Stimulated activated CD4-positive, alpha-beta T cell treated with anti-CD3 and anti-CD28 coated beads, Interleukin-15, amount 100 ng/mL, for 1 hour (primary cell): ENCODE data around the gene MISP.
"Not testable (repeated sequence)": the region's sequence is repeated elsewhere in the genome, so short reads cannot be mapped to it uniquely, and the experiment has no call there.

Experiments used
- DNase-seq, 2 donors: peaks; one replicate each; pipeline ENCODE4 v3.0.0-alpha.2; 2020; ENCODE audit warnings: low read depth in 1 of 2, low spot score in 1 of 2

The MISP gene

DNA sequence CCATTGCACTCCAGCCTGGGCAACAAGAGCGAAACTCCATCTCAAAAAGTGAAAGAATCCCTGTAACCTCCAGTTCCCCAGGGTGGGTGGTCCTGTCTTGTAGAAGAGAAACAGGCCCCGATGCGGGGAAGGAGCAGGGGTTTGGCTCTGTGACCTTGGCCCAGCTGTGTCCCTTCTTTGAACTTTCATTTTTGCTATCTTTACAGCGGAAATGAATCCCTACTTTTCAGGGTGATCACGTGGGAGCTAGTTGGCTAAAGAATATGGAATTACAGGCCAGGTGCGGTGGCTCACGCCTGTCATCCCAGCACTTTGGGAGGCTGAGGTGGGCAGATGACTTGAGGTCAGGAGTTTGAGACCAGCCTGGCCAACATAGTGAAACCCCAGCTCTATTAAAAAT lies 5.8 kb upstream of the MISP start:
- DNase-seq = not testable (repeated sequence)

DNA sequence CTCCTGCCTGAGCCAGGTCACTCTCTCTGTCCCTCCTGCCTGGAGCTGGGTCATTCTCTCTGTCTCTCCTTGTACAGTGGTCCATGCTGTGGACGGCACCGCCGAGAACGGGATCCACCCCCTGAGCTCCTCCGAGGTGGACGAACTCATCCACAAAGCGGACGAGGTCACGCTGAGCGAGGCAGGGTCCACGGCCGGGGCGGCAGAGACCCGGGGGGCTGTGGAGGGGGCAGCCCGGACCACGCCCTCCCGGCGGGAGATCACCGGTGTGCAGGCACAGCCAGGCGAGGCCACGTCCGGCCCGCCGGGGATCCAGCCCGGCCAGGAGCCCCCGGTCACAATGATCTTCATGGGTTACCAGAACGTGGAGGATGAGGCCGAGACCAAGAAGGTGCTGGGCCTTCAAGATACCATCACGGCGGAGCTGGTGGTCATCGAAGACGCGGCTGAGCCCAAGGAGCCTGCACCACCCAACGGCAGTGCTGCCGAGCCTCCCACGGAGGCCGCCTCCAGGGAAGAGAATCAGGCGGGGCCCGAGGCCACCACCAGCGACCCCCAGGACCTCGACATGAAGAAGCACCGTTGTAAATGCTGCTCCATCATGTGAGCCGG lies 4.6 kb upstream of the MISP start:
- no peak for DNase-seq

DNA sequence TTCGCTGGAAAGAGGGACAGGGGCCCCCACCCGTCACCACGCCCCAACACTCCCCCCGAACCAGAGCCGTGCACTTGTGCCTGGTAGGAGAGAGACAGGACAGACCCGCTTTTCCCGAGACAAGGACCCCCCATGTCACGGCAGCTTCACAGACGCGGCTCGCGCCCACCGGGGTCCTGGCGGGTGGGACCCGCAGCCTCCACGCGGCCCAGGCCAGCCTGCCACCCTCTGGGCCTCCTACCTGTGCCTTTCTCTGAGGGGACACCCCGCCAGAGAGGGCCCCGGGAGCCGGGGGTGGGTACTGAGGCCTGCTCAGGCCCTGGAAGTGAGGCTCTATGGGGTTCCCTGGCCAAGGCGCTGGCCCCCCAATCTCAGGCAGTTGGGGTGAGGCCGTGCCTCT lies 4.0 kb upstream of the MISP start:
- DNase-seq = no peak

DNA sequence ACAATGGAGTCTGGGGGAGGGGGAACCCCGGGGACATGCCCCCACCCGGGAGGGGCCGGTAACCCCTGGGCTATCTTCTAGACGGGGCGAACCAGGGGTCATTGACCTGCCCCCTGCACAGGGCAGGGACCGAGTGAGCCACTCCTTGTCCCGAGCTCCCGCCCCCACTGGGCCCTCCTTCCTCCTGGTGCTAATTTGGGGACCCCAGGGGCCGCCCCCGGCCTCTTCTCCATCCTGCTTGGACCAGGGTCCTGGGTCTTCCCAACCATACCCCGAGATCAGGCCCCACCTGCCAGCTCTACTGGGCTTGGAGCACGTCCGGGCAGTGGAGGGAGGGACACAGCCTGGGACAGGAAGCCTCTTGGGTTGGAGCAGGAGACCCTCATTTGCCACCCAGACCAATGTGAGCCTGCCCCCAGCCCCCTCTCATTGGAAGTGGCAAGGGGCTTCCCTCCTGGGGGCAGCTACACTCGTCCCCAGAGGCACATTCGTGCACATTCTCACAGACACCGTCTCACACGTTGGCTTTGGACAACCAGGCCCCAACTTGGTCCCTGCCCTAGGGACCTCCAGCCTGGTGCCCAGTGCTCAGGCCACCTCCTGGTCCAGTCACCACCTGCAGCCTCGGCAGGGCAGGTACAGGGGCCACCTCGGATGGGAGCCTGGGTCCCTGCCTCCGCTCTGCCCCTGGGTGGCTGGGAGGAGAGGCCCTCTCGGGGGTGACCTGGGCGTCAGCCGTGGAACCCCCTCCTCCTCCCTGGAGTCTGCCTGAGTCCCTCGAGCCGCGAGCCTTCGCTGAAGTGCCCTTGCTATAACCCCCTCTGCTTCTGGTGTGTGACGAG lies 3.3 kb upstream of the MISP start:
- no peak for DNase-seq

DNA sequence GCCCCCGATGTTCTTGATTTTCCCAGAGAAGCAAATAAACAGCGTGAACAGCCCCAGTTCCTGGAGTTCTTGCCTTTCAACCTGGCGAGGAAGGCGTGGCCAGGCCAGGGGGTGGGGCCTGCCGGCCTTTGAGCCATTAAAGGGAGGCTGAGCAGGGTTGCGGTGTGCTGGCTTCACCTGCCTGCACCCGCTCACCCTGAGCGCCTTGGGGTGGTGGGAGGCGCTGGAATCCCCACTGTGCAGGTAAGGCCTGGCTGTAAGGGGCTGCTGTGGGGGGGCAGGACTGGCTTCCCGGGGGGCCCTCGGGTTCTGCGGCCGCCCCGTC lies 2.7 kb upstream of the MISP start:
- no peak for DNase-seq

DNA sequence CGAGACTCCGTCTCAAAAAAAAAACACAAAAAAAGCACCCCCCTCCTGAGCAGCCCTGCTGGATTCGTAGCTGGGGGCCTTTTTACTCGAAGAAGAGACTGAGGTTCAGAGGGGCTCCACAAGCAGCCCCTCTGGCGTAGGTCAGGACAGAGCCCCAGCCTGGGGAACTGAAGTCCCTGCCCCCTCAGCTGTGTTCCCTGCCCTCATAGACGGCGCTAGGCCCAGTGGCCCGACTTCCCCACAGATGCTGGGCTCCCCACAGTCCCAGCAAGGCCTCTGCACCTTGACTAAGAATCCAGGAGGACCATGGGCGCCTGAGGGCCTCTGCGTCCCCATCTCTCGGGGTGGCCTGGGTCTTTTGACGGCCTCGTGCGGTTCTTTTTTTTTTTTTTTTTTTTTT lies 1.1 kb upstream of the MISP start:
- no peak for DNase-seq

DNA sequence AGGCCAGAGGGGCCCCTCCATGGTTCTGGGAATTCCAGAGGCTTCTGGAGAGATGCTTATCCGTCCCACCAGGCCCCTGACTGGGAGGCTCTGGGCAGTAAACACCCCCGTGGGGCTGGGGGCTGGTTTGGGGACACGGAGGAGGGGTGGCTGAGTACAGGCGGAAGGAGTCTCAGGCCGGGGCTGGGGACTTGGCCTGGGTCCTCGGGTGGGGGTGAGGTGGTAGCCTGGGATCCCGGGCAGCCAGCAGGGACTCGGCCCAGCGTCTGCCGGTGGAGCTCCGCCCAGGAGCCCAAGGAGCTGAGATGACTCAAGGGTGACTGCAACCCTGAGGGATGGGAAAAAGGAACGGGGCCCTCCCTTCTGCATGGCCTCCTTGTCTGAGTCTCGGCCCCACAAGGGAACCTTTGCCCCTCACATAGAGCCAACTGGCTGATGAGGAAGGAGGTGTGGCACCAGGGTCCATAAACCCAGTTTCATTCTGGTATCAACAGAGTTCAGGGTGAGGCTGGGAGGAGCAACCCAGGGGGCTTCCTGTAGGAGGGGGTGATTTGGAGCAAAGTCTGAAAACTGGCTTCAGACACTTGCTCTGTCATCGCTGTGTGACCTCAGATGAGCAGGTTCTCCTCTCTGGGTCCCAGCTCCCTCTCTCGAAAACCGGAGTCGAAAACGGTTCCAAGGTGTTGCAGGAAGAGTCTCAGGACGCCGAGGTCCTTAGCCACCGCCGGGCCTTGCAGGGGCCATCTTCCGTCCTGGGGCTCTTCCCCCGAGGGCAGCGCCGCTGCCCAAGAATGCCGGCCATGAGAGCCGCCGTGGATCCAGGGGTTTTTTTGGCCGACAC lies 809 bp downstream of the MISP start:
- DNase-seq = no peak

DNA sequence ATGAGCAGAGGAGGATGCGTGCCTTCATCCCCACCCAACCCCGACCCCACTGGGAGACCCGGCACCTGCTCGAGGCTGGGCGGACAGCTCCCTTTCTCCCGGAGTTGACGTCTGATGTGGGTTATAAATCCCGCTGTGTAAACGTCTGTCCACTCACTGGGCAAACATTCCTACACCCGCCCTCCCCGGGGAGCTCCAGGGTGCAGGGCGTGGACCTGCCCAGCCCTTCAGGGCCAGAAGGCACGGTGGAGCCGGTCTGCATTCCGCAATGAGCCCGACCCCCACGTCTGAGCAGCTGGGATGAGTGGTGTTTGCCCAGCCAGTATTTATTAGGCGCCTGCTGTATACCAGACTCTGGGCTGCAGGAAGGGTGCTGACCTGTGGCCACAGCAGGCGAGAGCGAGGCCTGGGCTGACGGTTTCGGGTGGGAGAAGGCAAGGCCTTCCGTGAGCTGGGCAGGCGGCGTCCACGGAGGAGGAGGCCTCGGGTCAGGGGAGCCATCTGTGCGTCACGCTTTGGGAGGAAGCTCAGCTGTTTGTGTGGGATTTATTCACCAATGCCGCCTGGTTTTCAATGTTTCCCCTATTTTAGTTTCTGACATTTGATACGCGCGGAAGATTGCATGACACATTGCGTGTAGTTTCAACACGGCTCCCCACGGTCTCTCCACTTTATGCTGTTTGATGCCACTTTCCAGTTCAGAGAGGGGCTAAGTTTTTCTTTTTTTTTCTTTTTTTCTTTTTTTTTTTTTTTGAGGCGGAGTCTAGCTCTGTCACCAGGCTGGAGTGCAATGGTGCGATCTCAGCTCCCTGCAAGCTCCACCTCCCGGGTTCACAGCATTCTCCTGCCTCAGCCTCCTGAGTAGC lies 2.0 kb downstream of the MISP start:
- no peak for DNase-seq

DNA sequence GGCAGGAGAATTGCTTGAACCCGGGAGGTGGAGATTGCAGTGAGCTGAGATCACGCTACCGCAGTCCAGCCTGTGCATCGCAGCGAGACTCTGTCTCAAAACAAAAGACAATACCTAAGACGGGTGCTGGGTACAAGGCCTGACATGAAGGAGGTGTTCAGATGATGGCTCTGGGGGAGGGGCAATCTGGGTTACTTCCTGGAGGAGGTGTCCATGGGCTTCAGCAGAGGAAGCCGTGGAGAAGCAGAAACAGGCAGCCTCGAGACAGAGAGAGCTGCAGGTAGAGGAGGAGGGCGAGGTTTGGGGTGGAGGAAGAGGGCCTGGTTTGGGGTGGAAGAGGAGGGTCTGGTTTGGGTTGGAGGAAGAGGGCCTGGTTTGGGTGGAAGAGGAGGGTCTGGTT lies 3.6 kb downstream of the MISP start:
- no peak for DNase-seq

DNA sequence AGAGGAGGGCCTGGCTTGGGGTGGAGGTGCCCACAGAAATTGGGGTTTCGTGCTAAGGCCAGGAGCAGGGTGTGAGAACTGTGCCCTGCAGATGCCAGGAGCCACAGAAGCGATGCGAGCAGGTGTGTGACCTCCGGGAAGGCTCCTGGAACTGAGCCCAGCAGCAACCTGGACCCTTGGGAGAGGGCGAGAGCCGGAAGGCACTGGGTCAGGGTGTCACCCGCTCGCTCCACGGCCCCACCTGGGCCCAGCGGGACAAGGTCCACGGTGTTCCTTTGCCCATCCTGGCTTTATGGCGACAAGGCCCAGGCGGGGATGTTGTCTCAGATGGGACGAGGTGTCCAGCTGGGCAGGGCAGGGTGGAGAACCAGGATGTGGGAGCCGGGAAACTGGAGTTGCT lies 4.2 kb downstream of the MISP start:
- DNase-seq = no peak

DNA sequence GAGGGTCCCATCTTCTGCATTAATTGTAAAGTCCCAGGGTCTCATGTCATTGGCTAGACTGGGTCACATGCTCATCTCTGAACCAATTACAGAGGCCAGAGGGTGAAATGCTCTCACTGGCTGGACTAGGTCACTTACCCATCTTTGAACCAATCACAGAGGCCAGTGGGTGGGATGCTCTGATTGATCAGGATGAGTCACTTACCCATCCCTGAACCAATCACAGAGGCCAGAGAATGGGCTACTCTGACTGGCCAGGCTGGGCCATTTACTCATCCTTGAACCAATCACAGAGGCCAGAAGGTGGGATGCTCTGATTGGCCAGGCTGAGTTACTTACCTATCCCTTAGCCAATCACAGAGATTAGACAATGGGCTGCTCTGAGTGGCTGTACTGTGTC lies 5.3 kb downstream of the MISP start:
- DNase-seq = no peak

DNA sequence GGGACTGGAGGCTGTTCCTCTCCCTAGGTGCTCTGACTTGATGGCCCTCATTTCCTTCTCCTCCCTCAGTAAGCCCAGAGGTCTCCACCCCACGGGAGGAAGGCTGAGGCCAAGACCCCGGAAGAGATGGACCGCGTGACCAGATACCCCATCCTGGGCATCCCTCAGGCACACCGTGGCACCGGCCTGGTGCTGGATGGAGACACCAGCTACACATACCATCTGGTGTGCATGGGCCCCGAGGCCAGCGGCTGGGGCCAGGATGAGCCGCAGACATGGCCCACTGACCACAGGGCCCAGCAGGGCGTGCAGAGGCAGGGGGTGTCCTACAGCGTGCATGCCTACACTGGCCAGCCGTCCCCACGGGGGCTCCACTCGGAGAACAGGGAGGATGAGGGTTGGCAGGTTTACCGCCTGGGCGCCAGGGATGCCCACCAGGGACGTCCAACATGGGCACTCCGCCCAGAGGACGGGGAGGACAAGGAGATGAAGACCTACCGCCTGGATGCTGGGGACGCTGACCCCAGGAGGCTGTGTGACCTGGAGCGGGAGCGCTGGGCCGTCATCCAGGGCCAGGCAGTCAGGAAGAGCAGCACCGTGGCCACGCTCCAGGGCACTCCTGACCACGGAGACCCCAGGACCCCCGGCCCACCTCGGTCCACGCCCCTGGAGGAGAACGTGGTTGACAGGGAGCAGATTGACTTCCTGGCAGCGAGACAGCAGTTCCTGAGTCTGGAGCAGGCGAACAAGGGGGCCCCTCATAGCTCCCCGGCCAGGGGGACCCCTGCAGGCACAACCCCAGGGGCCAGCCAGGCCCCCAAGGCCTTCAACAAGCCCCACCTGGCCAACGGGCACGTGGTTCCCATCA lies 6.1 kb downstream of the MISP start:
- no peak for DNase-seq

DNA sequence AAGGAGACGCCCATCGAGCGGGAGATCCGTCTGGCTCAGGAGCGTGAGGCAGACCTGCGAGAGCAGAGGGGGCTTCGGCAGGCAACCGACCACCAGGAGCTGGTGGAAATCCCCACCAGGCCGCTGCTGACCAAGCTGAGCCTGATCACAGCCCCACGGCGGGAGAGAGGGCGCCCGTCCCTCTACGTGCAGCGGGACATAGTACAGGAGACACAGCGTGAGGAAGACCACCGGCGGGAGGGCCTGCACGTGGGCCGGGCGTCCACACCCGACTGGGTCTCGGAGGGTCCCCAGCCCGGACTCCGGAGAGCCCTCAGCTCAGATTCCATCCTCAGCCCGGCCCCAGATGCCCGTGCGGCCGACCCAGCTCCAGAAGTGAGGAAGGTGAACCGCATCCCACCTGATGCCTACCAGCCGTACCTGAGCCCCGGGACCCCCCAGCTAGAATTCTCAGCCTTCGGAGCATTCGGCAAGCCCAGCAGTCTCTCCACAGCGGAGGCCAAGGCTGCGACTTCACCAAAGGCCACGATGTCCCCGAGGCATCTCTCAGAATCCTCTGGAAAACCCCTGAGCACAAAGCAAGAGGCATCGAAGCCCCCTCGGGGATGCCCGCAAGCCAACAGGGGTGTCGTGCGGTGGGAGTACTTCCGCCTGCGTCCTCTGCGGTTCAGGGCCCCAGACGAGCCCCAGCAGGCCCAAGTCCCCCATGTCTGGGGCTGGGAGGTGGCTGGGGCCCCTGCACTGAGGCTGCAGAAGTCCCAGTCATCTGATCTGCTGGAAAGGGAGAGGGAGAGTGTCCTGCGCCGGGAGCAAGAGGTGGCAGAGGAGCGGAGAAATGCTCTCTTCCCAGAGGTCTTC lies 7.1 kb downstream of the MISP start:
- DNase-seq = no peak

DNA sequence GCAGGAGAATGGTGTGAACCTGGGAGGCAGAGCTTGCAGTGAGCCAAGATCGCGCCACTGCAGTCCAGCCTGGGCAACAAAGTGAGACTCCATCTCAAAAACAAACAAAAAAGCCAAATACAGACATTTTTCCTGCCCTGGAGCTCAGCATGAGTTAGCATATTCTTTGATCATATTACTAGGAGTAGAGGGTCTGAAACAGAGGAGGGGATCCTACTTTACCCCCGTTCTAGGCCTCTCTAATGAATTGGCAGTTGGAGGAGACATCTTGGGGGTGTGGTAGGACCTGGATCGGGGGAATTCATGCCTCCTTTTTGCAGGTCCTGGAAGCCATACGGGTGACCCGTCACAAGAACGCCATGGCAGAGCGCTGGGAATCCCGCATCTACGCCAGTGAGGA lies 12.3 kb downstream of the MISP start:
- no peak for DNase-seq

DNA sequence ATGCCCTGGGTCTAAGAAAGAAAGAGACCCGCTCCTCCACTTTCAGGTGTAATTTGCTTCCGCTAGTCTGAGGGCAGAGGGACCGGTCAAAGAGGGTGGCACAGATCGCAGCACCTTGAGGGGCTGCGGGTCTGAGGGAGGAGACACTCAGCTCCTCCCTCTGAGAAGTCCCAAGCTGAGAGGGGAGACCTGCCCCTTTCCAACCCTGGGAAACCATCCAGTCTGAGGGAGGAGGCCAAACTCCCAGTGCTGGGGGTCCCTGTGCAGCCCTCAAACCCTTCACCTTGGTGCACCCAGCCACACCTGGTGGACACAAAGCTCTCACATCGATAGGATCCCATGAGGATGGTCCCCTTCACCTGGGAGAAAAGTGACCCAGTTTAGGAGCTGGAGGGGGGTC lies 13.0 kb downstream of the MISP start:
- DNase-seq = no peak

DNA sequence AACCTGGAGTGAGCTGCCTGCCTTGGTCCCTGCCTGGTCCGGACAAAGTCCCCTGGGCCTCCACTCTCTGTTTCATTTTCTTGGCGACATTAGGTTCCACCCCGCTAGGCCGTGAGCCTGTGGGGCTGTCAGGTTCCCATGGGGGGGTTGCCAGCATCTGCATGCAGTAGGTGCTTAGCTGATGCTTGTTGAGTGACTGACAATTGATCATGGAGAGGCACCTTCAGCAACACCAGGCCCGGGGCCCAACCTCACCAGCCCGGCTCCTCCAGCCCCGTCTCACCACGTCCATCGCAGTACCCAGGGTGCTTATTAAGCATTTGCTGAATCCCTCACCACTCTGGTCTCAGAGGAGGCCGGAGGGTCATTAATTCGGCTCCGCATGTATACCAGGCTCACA lies 13.4 kb downstream of the MISP start:
- DNase-seq = no peak

DNA sequence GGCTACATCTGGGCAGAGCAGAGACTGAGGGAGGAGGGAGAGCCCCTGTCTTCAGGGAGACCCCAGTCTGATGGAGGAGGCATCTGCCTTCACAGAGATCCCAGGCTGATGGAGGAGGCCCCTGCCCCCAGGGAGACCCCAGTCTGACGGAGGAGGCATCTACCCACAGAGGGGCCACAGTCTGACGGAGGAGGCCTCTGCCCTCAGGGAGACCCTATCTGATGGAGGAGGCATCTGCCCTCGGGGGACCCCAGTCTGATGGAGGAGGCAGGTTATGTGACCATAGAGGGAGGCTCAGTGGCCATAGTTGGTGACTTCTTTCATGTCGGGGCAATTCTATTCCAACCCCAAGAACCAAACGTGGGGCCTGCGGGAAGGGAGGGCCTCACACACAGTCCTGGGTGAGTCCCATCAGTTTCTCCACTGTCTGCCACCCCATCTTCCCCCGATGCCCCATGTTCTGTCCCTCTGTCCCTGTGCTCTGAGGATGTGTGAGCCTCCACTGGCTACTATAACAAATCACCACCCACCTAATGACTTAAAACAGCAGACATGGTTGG lies 14.3 kb downstream of the MISP start:
- no peak for DNase-seq

DNA sequence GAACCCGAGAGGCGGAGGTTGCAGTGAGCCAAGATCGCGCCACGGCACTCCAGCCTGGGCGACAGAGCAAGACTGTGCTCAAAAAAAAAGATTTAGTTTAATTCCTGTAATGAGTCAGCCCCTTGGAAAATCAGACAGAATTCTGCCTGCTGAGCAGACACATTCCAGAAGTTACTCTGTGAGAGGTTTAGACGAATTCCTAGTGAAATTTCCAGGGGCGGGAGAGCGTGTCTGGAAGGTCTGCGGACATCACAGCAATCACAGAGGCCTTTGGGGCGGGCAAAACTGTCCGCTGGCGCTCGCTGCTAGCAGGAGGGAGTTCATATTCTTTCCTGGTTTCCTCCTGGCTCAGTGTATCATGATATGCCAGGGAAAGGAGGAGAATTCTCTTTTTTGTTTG lies 17.5 kb downstream of the MISP start:
- DNase-seq = no peak

DNA sequence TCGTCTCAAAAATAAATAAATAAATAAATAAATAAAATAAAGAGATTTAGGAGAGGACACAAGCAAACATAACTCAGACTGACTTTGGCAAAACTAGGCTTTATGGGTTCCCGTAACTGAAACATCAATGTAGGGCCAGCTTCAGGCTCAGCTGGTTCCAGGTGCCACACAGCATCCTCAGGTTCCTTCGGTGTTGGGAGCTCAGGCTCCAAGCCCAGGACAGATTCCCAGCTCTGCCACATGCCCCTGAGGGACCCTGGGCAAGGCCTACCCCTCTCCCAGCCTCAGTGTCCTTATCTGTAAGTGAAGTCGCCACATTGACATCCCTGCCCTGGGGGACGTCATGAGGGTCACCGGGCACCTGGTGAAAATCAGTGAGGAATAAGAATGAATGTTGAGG lies 18.7 kb downstream of the MISP start:
- DNase-seq = no peak
